ENCODE data around the gene EIF2B4.

The EIF2B4 gene

GRCh38 chr2:27370026-27370815 is at the start of gene EIF2B4, which contains the start of gene SNX17:
TSS of gene EIF2B4 (minus strand) at chr2:27370338. CDS start at chr2:27370314, 24 bp downstream.
TSS of gene SNX17 (plus strand) at chr2:27370616. CDS start at chr2:27370744, 128 bp downstream.
- H3K27ac ChIP-seq, result peak within 1 kb of the TSS; percentile 93

GRCh38 chr2:27416151-27416550 is 46.0 kb upstream of the EIF2B4 start:
- TF ChIP-seq CTCF (conservative IDR thresholded peaks at IDR 0.05), result no peak
- no peak overlapping the region for H3K27ac ChIP-seq

More at GRCh38 chr2:27370026-27370815, at the start of gene EIF2B4, which contains the start of gene SNX17:
- TF ChIP-seq CTCF (conservative IDR thresholded peaks at IDR 0.05), result peak; percentile 88

- H3K27ac ChIP-seq, result no peak overlapping the region
- no peak for TF ChIP-seq CTCF (conservative IDR thresholded peaks at IDR 0.05)
These were observed 42.4 kb upstream of the EIF2B4 start for GRCh38 chr2:27412419-27413152.

GRCh38 chr2:27409321-27410073 is 39.4 kb upstream of the EIF2B4 start, which contains the start of gene PPM1G:
TSS of gene PPM1G (minus strand) at chr2:27409591. CDS start at chr2:27409422, 169 bp downstream.
- TF ChIP-seq CTCF (conservative IDR thresholded peaks at IDR 0.05), result no peak
- H3K27ac ChIP-seq, result peak within 1 kb of the TSS; percentile 92

- H3K27ac ChIP-seq, result peak overlapping the region; percentile 92
- no peak for TF ChIP-seq CTCF (conservative IDR thresholded peaks at IDR 0.05)
These were observed 38.6 kb upstream of the EIF2B4 start for GRCh38 chr2:27408601-27409320.

- TF ChIP-seq CTCF (conservative IDR thresholded peaks at IDR 0.05), result peak; percentile 76
- H3K27ac ChIP-seq, result peak overlapping the region; percentile 92
These were observed 37.8 kb upstream of the EIF2B4 start for GRCh38 chr2:27407798-27408491.
